A673 (cell line): ENCODE measurements around the gene MEGF6.

Experiments used
- CTCF ChIP-seq: fragments of 300-800, 200-600 bp; sonication (generic); conservative IDR thresholded peaks from 2 replicates; pipeline ENCODE4 v1.5.1; 2017; ENCODE audit warnings: low read depth, mild to moderate bottlenecking, antibody characterized with exemption, low read length, moderate library complexity, mixed read lengths
- EZH2 ChIP-seq: fragments of 200-600 bp; sonication (generic); IDR thresholded peaks from 2 replicates; pipeline ENCODE4 v1.6.1; 2017; ENCODE audit warnings: borderline replicate concordance, low read depth, mild to moderate bottlenecking, mixed read lengths, antibody characterized with exemption, low read length; ENCODE audit not compliant: poor library complexity, severe bottlenecking

GRCh38 chr1:3657096-3657475 lies 45.8 kb upstream of the MEGF6 start:
- TF ChIP-seq CTCF (no peak), EZH2 (no peak)
